HG03575 (cell line): ENCODE data around the gene INAFM2.

Experiments
- ATAC-seq: cut with Tn5 transposase; IDR thresholded peaks from one replicate; pipeline ENCODE4 v1.9.1; 2021; ENCODE audit not compliant: unreplicated experiment, insufficient number of reproducible peaks, low FRiP score; ENCODE audit errors: extremely low read depth

The INAFM2 gene

DNA sequence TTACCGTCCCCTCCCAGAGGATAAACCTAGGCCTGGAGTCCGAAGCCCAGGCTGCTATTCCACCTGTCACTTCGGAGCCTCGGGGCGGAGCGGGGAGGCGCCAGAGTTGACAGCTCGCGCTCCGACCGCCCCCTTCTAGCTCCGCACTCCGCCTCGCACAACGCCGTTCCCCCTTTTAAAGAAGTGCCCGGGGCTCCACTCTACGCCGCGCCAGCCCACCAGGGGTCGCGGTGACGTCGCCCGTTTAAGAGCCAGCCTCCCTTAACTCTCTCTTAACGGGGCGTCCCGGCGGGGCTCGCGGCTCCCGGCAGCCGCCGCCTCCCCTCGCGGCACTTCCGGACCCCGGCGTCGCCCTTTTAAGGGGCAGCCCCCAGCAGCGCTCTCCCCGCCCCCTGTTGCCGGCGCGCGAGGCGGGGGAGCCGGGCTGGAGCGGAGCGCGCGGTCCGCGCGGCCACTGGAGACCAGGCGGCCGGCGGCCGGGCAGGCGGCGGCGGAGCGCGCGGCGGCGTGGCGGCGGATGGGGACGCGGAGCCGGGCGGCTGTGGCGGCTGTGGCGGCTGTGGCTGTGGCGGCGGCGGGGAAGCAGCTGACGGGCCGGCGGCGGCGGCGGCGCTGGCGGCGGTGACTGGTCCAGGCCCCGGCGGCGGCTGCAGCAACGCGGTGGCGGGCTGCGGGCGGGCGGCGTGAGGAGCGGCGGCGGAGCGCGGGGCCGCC lies at the start of gene INAFM2:
INAFM2 (plus strand) TSS at position 454 of the 714 bp plus-strand sequence. CDS start 364 bp downstream, outside the sequence.
- peak; percentile 66 for ATAC-seq

DNA sequence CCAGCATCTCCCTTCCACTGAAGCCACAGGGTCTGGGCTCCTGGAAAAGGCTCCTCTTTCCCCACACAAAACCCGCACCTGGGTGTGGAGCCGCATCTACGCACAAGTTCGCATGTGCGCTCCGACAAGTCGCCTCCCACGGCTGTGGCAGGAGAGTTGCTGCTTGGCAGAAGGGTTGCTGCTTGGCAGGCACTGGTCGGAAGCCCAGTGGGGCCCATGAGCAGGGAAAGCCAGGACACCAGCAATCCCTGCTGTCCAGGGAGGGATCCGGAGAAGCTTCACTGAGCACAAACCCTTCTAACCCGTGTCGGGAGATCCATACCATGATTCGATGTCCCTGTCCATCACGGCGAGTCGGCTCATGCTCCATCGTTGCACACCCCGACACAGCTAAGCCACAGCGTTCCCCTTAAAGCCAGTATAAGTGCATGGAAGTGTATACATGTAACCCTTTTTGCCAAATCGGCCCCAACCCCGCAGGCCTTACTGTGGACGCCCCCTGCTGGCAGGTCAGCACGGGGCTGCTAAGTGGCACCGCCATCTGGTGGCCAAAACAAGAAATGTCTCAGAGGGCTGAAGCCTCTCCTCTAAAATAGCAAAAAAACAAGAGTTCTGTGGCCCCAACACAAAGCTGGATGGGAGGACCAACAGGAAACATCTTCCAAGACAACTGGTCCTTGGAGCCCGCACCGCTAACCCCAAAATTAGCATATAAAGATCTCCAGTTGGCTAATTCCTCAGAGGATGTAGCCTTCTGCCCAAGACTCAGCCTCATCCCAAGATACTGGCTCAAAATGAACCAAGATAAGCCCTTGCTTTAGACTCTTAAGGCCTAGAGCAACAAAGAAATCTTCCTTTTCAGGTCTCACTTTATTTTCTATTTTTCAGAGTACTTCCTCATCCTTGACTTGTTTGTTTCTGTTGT lies 48.9 kb upstream of the INAFM2 start:
- ATAC-seq: no peak

DNA sequence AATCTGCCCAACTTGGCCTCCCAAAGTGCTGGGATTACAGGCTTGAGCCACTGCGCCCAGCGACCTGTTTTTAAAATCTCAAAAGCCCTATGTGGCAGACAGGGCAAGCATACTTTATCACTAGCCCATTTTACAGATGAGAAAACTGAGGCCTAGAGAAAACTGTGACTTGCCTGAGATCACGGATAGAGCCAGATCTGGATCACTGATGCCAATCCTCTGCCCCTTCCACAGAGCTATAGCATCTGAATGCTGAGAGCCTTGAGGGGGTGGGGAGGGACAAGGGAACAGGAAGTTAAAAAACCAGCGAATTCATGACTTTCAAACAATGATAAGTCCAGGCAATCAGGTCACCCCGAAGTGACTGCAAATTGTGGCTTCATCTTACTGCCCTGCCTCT lies 48.0 kb upstream of the INAFM2 start:
- ATAC-seq: no peak

DNA sequence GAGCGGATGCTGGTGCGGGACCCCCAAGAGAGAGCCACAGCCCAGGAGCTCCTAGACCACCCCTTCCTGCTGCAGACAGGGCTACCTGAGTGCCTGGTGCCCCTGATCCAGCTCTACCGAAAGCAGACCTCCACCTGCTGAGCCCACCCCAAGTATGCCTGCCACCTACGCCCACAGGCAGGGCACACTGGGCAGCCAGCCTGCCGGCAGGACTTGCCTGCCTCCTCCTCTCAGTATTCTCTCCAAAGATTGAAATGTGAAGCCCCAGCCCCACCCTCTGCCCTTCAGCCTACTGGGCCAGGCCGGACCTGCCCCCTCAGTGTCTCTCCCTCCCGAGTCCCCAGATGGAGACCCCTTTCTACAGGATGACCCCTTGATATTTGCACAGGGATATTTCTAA lies 47.5 kb upstream of the INAFM2 start:
- no peak for ATAC-seq

DNA sequence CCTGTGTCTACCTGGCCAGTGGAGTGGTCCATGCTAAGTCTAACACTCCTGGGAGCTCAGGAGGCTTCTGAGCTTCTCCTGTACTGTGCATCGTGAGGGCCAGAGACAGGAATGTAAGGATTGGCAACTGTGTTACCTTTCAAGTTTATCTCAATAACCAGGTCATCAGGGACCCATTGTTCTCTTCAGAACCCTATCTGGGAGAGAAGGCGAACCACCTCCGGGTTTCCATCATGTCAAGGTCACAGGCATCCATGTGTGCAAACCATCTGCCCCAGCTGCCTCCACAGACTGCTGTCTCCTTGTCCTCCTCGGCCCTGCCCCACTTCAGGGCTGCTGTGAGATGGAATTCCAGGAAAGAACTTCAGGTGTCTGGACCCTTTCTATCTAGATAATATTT lies 46.6 kb upstream of the INAFM2 start:
- no peak for ATAC-seq

DNA sequence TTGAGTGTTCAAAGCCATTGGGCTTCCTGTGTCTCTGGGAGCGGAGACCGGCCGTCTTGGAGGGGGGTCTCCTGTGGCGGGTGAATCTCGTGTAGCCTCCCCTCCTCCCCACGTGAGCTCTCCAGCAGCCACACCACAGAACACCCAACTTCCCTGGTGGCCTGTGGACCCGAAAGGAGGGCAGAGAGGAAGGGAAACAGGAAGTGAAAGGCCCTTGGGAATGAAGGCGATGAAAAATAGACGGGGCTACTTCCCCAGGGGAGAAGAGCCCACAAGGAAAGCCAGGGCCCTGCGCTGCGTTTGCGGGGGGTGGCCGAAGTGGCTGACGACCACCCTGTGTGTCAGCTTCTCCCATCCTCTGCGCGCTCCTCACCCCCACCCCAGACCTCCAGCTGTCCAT lies 46.0 kb upstream of the INAFM2 start:
- no peak for ATAC-seq

DNA sequence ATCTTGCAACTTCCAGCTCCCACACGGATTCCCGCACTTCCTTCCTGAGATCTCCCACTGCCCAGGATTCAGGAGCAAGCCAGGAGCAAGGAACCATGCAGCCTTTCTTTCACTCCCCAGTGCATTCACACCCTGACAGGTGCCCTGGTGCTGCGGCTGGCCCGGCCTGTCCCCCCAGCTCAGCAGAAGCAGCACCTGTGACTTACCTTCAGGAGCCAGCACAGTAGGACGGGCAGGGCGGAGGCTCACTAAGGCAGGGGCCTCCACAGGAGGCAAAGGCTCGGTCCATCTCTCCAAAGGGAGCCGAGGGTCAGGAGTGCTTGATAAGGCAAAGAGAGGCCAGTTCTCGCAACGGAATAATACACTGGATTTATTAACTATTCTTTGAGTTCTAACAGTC lies 45.5 kb upstream of the INAFM2 start:
- no peak for ATAC-seq

DNA sequence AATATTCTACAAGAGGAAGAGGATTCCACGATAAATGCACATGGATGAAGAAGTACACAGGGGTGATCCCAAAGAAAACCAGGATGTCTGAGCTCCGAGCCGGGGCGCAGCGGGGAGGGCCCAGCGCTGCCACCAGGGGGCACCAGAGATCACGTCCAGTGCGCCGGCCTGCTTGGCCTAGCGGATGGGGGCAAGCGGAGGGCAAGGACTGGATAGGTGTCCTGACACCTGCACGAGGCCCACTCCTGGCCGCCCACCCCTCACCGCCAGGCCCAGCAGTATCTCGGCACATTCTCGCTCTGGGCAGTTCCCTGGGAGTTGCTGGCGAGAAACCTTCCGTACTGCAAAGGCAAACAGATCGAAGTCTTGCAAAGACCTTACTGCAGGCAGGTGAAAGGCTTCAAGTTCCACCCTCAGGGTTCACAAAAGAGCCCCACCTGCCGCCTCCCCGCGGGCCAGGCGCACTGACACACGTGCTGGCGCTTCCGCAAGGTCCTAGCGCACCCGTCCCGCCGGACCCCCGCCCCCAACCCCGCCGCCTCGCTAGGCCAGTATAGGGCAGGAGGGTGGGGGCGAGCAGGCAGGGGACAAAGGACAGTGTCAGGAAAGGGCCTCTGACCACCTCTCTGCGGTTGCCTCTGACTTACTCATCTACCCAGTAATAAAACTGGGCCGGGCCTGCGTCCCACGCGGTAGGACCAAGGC lies 43.9 kb upstream of the INAFM2 start:
- no peak for ATAC-seq

DNA sequence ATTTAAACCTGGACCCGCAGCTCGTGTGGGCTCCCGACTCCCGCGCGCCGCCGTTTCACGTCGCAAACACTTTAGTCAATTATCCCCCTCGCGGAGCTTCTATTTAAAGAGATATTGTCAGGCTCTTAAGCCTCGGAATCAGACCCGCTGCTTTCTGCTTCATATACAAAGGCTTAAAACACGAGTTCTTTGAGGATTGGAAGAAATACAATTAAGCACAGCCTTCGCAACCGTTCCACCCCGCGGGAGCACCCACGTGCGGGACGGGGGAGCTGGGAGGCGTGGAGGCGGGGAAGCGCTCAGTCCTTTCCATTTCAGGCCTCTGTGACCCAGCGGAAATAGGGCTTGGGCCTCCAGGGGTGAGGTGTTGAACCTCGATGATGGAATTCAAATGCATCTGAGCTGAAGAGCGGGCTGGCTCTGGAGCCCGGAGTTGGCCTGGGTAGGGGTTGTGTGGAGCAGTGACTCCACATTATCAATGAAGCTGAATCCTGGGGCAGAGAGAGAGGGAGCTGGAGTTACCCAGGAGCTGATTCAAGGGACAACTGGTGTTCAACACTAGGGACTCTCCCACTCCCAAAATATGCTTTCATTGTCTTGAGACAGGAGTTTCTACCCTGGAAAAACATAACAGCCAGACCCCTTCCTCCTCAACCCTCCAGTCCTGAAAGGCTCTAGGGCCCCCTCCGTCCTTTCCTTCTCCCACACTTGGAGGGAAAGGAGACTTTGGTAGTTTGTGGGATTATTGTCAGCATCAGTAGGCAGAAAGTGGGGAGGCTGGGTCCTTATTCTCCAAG lies 43.0 kb upstream of the INAFM2 start:
- ATAC-seq: no peak

DNA sequence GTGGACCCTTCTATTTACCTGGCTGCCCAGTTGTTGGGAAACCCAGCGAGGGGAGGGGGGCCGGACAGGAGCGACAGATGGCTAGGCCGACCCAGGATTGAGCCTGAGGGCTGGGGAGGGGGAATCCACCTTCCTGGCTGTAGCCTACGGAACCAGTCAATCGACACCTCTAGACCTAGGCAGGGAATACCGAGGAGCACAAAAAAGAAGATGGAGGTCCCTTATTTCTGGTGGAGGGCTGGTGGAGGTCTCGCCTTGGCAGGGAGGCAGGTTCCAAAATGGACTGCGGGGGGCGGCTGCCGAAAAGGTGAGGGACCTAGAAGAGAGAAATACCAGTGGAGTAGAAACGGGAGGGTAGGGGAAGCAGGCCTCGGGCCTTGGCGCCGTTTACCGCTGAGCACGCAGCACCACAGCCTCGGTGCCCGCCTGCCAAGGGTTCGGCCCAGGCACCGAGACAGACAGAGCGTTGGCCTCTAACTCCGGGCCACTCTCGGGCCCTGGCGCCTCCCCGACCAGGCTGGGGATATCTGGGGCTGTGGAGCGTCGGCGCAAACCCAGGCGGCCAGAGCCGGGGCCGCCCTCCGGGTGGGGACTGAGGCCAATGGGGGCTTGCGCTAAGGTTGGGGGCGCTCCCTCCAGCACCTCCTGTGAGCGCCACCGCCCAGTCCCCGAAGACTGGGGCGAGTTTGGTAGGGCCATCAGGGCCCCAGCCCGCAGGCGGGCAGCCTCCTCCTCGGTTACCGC lies 42.3 kb upstream of the INAFM2 start:
- ATAC-seq: no peak

DNA sequence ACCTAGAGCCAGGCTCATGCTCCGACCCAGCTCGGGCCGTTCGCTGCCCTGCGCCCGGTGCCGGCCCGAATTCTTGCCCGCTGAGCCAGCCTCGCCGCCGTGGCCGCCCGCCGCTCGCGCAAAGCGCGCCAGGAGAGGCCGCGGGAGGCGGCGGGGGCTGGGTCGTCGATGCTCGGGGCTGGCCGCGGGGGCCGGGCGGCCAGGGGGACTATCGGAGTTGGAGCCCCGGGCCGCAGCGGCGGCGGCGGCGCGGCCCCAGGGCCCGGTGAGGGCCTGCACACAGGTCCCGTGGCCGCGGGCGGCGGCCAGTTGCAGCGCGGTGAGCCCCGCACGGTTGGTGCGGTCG lies 41.7 kb upstream of the INAFM2 start:
- no peak for ATAC-seq

DNA sequence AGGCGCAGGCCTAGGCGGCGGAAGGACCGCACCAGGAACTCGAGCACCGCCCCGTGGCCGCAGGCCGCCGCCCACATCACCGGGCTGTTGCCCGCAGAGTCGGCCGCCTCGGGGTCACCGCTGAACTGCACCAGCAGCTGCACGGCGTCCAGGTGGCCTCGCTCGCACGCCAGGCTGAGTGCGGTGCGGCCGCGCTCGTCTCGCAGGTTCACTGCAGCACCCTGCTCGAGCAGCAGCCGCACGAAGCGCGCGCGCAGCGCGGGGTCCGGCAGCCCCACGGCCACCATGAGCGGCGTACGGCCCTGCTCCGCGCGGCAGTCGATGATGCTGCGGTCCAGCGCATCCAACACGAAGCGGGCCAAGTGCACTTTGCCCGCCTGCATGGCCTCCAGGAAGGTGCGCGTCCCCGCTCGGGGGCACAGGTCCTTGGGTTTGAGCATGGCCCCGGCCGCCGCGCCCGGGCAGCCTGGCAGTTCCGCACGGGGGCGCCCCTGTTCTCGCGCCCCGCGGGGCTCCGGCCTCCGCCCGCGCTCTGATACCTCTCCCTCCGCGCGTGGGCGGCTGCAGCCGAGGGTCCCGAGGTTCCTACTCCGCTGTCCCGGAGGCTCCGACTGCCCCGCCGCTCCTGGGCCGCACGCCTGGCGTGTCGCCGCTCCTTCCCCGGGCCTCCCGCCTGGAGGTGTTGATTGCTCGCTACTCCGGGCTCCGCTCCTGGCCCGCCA lies 41.2 kb upstream of the INAFM2 start:
- no peak for ATAC-seq

DNA sequence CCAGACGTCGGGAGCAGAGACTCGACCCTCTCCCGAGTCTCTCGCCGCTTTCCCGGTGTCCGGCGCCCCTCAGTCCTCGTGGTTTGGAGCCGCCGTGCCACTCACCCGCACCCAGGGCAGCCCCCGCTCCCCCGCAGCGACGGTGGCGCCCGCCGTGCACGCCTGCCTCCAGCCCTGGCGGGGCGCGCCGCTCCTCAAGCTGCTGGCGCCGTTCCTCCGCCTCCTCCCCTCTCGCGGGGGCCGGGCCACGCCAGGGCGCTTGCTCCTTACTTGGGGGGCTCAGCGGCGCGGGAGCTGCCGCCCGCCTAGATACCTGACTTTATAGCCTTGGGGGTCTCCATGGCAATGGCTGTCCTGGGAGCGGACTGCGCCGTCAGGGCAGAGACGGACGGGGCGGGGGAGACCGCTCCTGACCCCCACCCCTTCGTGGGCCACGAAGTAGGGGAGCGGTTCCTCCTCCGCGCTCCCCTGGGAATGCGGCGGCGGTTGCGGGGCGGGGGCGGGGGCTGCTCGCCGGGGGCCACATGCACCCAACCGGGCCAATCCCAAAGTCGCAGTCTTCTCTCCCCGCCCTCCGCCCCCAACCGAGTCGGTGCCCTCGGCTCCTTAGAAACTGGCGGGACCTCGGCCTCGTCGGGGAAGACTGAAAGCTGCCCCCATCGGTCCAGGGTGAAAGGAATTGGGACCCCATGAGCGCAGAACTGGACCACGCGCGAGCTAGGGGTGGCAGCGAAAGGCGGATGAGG lies 40.5 kb upstream of the INAFM2 start, which contains the start of gene ANKRD63:
ANKRD63 (minus strand) TSS at position 196 of the 746 bp plus-strand sequence. CDS start 478 bp downstream, outside the sequence.
- no peak for ATAC-seq

DNA sequence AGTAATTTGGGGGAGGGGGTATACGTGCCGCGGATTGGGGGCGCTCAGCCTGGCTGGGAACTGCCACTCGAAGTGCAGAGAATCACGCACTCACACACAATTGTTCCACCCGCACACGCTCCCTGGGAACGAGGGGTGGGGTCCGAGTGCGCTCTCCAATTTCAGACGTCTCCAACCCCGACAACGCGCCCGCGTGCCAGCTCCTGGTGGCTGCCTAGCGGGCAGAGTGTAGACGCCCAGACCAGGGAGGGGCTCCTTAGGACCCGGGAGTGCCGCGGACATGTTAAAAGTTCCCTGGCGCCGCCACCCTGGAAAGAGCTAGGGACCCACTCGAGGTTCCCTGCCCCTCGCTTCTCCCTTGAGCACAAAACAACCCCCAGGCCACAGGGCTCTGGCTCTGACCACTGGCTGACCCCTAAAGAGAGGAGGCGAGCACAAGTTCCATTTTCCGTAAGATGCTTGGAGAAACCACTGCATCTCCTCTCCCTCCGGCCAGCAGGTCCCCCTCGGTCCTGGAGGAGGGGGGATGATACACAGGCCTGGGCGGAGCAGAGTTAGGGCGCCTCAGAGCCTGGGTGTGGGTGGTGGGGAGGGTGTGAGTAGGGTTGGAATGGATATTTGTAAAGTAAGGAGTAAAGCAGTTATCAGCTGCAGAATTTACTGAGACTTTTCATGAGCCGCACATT lies 39.7 kb upstream of the INAFM2 start:
- no peak for ATAC-seq

DNA sequence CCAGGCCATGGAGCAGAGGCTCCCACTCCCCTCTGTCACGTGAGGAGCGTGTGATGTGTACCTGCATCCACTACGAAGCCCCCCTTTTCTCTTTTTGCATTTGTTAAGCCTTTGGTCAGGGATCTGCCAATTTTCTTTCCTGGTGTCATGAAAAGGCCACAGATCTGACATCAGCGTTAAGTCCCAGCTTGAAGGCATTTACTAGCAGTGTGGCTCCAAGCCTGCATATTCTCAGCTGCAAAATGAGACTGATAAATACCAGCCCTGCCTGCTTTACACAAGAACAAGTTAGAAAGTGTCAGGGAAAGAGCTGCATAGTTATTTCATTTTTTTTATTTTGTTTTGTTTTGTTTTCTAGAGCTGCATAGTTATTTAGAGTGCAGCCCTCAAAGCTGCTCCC lies 38.3 kb upstream of the INAFM2 start:
- ATAC-seq: no peak

DNA sequence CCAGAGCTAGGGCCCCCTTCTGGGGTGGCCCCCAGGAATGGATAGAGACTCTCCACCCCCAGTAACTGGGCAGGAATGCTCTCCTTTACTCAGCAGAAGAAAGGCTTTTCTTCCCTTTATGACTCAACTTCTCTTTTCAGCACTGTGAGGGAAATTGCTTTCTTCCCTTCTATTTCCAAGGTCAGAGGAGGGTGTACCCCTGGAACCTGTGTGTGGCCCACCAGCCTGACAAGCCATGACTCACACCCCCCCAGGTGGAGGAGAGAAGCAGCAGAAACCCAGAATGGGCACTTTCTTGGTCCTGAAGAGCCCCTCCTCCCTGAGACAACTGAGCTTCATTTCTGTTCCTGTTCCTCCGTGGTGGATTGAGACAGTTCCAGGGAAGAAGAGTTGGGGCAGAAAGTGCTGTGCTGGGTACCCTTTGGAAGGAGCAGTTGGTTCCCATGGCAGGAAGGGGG lies 37.9 kb upstream of the INAFM2 start:
- no peak for ATAC-seq
